ENCODE results near the gene CAMTA1.

Gene CAMTA1

DNA sequence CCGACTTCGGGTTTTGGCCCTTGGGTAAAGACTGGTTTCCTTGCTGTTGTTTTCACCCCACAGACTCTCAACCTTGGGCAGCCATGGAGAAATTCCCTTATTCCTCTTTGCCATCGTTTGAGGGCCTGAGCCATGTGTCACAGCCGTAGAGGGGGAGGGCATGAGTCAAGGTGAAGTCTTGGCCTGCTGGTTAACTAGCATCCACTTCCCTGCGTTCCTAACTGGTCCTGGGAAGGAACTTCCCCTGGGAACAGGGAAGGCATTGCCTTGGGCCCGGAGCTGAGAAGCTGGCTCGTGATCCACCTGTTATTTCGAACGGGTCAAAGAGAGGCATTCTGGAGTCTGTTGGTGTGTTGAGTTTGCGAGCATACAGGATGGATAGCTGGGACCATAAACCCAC lies 464.9 kb downstream of the CAMTA1 start:
- no peak for DNase-seq

- DNase-seq = no peak
These were observed 465.6 kb downstream of the CAMTA1 start for GRCh38 chr1:7250597-7251453.

DNA sequence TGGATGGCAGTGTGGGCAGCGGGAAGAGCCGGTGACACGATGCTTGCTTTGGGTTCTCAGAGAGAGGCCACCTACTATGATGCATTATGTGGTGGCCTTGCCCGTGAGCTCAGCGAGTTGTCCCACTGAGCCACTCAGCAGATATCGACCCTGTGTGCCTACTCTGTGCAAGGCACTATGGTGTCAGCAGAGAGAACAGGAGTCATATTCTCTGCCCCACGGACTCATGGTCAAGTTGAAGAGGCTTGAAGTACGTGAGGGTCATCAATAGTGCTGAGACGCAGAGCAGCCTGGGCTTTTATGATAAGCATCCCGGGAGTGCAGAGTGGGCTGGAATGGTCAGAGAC lies 466.2 kb downstream of the CAMTA1 start:
- no peak for DNase-seq

GRCh38 chr1:7252411-7253117 lies 467.3 kb downstream of the CAMTA1 start:
- DNase-seq = no peak

GRCh38 chr1:7253118-7253480 lies 467.8 kb downstream of the CAMTA1 start:
- no peak for DNase-seq

DNA sequence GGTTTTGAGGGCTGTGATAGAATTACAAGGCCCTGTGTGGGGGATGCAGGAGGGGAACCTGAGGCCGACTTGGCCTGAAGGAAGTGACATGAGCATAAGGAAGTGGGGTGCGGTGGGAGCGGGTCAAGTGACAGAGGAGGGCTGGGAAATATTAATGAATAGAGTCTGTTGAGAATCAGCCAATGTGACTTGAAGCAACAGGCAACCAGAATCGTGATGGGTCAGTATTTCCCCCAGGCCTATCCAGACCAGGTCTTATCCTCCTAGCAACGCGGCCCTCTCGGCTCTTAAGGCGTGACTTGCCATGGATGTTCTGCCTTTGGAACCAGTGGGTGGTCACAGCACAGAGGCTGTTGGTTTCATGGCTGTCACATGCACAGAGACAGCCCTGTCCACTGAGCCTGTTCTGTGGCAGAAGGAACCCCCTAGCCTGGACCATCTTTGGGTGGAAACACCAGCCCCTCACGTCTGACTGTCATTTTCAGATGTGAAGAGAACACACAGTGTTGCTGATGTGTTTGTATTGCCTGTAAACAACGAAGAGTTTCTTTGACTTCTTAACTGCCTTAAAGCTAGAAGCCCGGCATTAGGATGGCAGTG lies 468.8 kb downstream of the CAMTA1 start:
- DNase-seq = no peak

DNA sequence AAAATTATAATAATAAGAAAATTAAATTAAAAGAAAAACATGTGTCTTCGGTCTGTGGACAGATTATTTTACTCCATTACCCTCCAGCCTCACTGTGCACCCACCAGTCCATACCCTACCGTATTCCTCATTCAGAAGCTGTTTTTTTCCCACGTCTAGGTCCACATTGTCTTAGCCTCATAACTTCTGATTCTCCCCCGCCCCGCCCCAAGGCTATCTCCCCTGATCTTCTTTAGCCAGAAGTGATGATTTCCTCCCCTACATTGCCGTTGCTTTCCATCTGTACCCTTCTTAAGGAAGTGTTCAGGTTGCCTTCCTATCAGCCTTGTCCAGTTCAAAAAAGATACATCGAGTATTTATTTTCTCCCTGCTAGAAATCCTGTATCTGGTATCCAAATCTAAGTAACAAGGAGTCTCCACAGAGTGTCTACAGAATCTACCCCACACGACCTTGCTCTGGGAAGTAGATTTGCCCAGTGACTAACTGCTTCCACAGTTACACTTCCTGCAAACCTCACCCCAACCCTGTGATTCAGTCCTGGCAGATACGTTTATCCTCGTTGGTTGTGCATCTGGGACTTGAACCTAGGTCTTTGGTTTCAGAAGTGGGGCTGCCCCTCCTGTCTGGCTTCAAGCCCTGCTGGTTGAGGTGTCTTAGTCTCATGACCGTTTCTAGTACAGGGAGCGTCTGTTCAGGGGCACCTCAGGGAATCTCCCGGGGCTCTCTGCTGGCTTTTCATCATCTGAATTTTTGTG lies 470.2 kb downstream of the CAMTA1 start:
- no peak for DNase-seq

DNA sequence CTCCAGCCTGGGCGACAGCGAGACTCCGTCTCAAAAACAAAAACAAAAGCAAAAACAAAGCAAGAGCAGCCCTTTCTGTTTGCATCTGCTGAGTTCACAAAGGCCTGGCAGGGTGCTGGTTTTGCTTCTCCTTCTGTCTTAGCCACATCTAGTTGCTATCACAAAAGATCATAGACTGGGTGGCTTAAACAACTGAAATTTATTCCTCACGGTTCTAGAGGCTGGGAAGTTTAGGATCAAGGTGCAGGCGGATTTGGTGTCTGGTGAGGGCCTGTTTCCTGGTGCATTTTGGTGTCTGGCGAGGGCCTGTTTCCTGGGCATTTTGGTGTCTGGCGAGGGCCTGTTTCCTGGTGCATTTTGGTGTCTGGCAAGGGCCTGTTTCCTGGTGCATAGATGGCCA lies 471.3 kb downstream of the CAMTA1 start:
- DNase-seq = no peak

- DNase-seq = no peak
These were observed 472.0 kb downstream of the CAMTA1 start for GRCh38 chr1:7257225-7257624.

DNA sequence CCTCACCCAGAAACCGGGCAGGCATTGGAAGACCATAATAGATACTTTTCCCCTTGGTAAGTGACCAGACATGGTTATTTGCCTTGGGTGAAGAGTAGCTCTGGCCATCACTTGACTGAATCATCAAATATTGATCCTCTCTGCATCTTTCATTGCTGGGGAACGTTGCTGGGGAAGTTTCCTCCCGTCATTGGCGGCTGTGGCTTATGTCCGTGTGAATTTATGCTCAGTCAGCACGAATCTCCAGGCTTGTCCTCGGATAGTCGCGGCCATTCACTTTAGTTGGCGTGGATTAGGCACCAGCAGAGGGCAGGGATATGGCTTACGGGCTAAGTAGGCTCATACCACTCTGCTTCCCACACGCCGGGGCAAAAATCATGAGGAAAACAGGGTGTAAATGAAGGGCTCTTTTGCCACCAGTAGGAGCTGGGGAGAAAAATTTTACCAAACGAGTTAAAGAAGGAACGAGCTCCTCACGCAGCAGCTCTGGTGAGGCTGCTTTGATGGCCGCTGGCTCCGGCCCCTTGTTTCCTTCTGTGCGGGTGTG lies 473.4 kb downstream of the CAMTA1 start:
- DNase-seq = no peak

GRCh38 chr1:7259955-7260354 lies 474.7 kb downstream of the CAMTA1 start:
- no peak for DNase-seq

DNA sequence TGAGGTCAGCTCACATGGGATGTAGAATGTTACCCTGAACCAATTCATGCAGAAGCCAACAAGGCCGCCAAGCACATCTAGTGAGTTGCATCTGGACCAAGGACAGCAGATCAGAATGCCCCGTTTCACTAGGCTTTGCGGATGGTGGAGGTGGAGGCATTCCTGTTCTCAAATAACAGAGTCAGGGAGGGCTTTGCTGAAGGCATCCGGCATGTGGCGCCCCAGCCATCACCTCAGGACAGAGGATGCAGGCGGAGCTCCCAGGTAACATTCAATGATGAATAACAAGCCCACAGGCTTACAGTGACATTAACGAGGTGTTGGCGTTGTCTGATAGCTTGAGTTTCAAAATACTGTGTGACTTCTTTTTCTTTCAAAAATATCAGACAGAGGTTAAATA lies 476.2 kb downstream of the CAMTA1 start:
- DNase-seq = no peak

DNA sequence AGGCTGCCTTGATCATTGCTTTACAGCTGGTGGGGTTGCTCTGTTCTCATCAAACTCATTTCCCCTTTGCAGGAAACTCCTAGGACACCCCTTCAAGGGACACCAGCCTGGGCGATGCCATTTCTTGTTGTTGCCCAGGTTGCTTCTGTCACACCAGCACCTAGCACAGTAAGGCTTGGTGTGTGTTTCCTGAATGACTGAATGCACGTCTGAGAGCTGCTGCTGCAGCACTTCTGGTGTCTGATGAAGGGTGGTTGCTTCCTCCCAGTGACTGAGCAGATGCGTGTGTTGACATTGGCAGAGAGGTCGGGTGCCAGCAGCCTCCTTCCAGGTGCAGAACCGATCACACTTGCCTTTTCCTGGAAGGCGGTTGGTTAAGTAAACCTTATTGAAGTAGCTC lies 477.4 kb downstream of the CAMTA1 start:
- no peak for DNase-seq

DNA sequence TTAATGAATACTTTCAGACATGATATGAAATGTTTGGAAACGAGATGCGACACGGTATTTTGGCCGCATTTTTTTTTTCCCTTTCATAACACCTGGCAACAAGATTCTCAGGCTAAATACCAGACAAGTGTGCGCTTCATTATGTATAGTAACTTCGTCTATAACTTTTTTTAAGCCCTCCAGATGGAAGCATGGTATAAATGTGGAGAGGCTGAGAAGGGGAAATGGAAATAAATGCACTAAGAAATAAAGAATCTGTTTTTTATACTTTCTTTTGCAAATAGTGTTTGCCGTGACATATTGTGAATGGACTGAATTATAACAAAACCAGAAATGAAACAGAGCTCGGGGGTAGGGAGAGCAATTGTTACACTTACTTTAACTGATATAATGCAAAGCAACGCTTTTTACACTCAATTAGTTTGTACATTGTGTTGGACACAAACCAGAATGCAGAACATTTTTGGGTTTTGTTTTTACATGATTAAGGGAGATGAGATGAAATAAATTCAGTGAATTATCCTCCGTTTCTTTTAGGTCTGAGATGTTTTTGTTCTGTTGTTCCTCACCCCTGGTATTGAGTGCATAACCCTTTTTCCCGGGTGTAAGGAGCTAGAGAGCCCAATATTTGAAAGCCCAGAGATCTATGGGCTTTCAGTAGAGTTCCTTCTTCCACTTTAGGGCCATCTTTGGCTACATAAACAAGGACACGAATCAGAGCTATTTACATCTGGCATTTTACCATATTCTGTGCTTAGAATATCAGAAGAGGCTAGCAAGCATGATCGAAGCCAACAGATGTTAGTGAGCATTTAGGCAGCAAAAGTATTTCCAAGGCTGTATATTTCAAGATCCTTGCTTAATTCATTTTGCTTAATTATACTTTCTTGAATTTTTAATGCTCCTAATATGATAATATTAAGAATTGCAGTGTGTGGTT lies 478.0 kb downstream of the CAMTA1 start:
- DNase-seq = no peak

DNA sequence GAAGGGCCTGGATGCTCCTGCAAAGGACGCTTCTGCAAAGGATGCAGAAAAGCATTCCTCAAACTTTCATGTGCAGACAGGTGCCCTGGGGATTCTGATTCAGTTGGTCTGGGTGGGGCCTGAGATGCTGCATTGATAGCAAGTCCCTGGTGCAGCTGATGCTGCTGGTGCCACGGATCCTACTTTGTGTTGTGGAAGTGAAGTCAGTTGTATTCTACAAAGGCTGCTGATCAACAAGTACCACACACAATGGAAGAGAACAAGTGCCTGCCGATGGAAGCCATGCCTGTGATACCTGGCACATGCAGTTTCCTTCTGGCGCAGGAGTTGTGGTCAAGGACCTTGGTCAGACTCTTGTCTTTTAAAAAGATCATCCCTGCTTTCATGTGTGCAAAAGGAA lies 478.8 kb downstream of the CAMTA1 start:
- DNase-seq = no peak

- no peak for DNase-seq
These were observed 480.6 kb downstream of the CAMTA1 start for GRCh38 chr1:7265771-7266371.

DNA sequence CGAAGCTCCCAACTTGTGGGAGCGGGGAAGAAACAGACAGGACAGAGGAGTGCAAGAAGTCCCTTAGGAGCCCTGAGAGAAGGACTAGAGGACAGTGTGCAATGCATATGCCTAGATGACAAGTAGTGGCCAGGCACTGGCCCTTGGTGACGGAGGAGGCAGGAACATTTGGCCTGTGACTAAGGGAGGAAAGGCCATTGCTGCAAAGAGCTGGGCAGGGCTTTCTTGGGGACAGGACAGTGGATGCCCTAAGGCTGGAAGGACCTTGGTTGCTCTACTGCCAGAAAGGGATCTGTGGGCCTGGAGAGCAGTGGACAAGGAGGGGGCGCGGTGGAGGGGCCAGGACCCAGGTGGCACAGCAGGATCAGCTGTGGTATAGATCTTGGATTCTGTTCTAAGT lies 481.3 kb downstream of the CAMTA1 start:
- DNase-seq = no peak

- no peak for DNase-seq
These were observed 482.2 kb downstream of the CAMTA1 start for GRCh38 chr1:7267493-7267892.

GRCh38 chr1:7268983-7269382 lies 483.7 kb downstream of the CAMTA1 start:
- DNase-seq = no peak

GRCh38 chr1:7269525-7269924 lies 484.3 kb downstream of the CAMTA1 start:
- no peak for DNase-seq

- no peak for DNase-seq
These were observed 489.0 kb downstream of the CAMTA1 start for GRCh38 chr1:7274256-7274655.

DNA sequence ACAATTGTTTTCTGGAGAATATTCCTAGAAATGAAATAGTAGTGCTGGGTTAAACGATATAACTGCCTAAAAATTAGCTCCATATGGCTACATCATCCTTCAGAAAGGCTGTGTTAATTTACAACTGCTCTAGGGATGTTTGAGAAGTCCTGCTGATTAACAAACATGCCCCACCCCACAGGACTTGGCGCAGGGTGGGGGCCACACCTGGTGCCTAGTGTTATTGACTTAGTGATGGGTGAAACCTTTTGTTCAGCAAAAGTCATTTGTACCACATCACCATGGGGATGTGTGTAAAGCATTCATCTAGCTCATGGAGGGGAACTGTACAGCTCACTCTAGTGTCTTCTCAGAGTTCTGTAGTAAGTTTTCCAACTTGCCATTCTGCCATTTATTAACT lies 492.8 kb downstream of the CAMTA1 start:
- no peak for DNase-seq
